Endothelial cell of umbilical vein (primary cell): ENCODE results near the gene PRSS33. TPM values are rescaled to one million over a fixed set of nuclear protein-coding genes. Genes with fewer than 3 reads are reported as not detected.

Experiments
- BruUV-seq: library from RNA; stranded (reverse); fragments of 400-500 nt; replicated peaks from 2 replicates; lab custom pipeline; 2021; lab: Mats Ljungman, UMichigan
- CTCF ChIA-PET: fragments of 300-600, 350-600 bp; sonication (Branson Sonifier 250); formaldehyde crosslinking; loops from one replicate; lab custom pipeline; 2021; ENCODE audit warnings: antibody characterized with exemption, inconsistent platforms; lab: Charles Lee
- POLR2A ChIA-PET: fragments of 300-600, 350-600 bp; sonication (Branson Sonifier 250); formaldehyde crosslinking; loops from one replicate; lab custom pipeline; 2021; ENCODE audit warnings: antibody characterized with exemption, inconsistent platforms; lab: Charles Lee
- DNase-seq: peaks from one replicate; pipeline ENCODE4 v3.0.0-alpha.2; 2011; ENCODE audit warnings: low read depth, low spot score
- FAIRE-seq: peaks from 2 replicates; lab custom pipeline; 2011; peaks lifted over from hg19 to GRCh38; lab: Jason Lieb, UNC
- H2AFZ ChIP-seq: 2 replicates; pipeline ENCODE4 v1.6.0; 2012; ENCODE audit warnings: low read depth, low read length, control low read depth, inconsistent platforms
- H3K27ac ChIP-seq: 2 replicates; pipeline ENCODE4 v1.5.1; 2011; ENCODE audit warnings: low read depth, mild to moderate bottlenecking, control low read depth, low read length, moderate library complexity; ENCODE audit not compliant: insufficient read depth
- H3K27me3 ChIP-seq, 2 experiments: 2 replicates each; pipeline versions ENCODE4 v1.6.0 to v1.6.1; 2011; ENCODE audit warnings: low read length in 2 of 2, mixed read lengths in 1 of 2; ENCODE audit not compliant: control insufficient read depth in 2 of 2, insufficient read depth in 2 of 2
- H3K36me3 ChIP-seq, 2 experiments: 2 replicates in 1 of 2; 3 replicates in 1 of 2; pipeline ENCODE4 v1.5.1; 2011; ENCODE audit warnings: low read length in 2 of 2, mild to moderate bottlenecking in 1 of 2, moderate library complexity in 1 of 2; ENCODE audit not compliant: control insufficient read depth in 2 of 2, insufficient read depth in 2 of 2; ENCODE audit errors: extremely low read depth in 1 of 2
- H3K4me1 ChIP-seq: 3 replicates; pipeline ENCODE4 v1.5.1; 2011; ENCODE audit warnings: mild to moderate bottlenecking, low read length; ENCODE audit not compliant: control insufficient read depth, insufficient read depth; ENCODE audit errors: extremely low read depth
- H3K4me2 ChIP-seq: 2 replicates; pipeline ENCODE4 v1.6.1; 2011; ENCODE audit warnings: low read length, control low read depth, mixed read lengths; ENCODE audit not compliant: insufficient read depth
- H3K4me3 ChIP-seq, 3 experiments: fragments of 200-600 bp in 1 of 3; sonication (generic), shearing (Covaris generic) in 1 of 3; replicated peaks in 1 of 3; 2 replicates each; pipeline ENCODE4 v1.5.1; 2011 to 2016; ENCODE audit warnings: control low read depth in 3 of 3, low read length in 3 of 3, mild to moderate bottlenecking in 2 of 3, inconsistent platforms in 1 of 3, low read depth in 1 of 3, moderate library complexity in 1 of 3; ENCODE audit not compliant: insufficient read depth in 1 of 3
- H3K79me2 ChIP-seq: 2 replicates; pipeline ENCODE4 v1.6.0; 2012; ENCODE audit warnings: low read length, inconsistent platforms; ENCODE audit not compliant: control insufficient read depth, insufficient read depth
- H3K9ac ChIP-seq: replicated peaks from 2 replicates; pipeline ENCODE3; 2011; ENCODE audit warnings: low read length, control low read depth; ENCODE audit not compliant: insufficient read depth; ENCODE audit errors: extremely low read depth
- H3K9me1 ChIP-seq: replicated peaks from 3 replicates; pipeline ENCODE4 v1.6.0; 2011; ENCODE audit warnings: mild to moderate bottlenecking, low read length; ENCODE audit not compliant: control insufficient read depth, insufficient read depth; ENCODE audit errors: extremely low read depth
- H3K9me3 ChIP-seq: replicated peaks from 2 replicates; pipeline ENCODE4 v1.5.1; 2012; ENCODE audit warnings: low read length, inconsistent platforms; ENCODE audit not compliant: control insufficient read depth, insufficient read depth
- H4K20me1 ChIP-seq: replicated peaks from 2 replicates; pipeline ENCODE3; 2011; ENCODE audit warnings: mild to moderate bottlenecking, low read length; ENCODE audit not compliant: control insufficient read depth, insufficient read depth; ENCODE audit errors: extremely low read depth
- EZH2 ChIP-seq: IDR thresholded peaks from 2 replicates; pipeline ENCODE4 v1.6.1; 2012; ENCODE audit warnings: borderline replicate concordance, low read depth, mild to moderate bottlenecking, moderate library complexity, low read length, inconsistent platforms; ENCODE audit not compliant: severe bottlenecking
- FOS ChIP-seq: IDR thresholded peaks from 2 replicates; pipeline ENCODE4 v1.6.1; 2011; ENCODE audit warnings: mild to moderate bottlenecking, low read length, moderate library complexity, borderline replicate concordance; ENCODE audit not compliant: insufficient read depth
- GATA2 ChIP-seq: IDR thresholded peaks from 2 replicates; pipeline ENCODE4 v1.7.0; 2011; ENCODE audit warnings: low read depth, mild to moderate bottlenecking, moderate library complexity, mixed read lengths, low read length; ENCODE audit not compliant: insufficient read length, insufficient read depth
- MAX ChIP-seq: IDR thresholded peaks from 2 replicates; pipeline ENCODE4 v1.6.1; 2011; ENCODE audit not compliant: insufficient read depth, insufficient read length
- POLR2AphosphoS5 ChIP-seq: IDR thresholded peaks from 2 replicates; pipeline ENCODE4 v1.6.1; 2012; ENCODE audit warnings: low read depth, mild to moderate bottlenecking, control low read depth, low read length, moderate library complexity; ENCODE audit not compliant: insufficient read depth
- dilution Hi-C: fragments of 300-500 bp; cut with MboI; formaldehyde crosslinking; loops from one replicate; pipeline ENCODE4 v1.15.0; 2019; ENCODE audit warnings: low sequenced_read_pairs; ENCODE audit not compliant: extremely low pct_ligation_motif_present
- intact Hi-C: fragments of 100-400 bp; cut with micrococcal nuclease; formaldehyde crosslinking; loops from one replicate; pipeline ENCODE4 v1.10.0; 2022
- polyA plus RNA-seq, 4 experiments: library from polyadenylated mRNA; depleted of rRNA in 3 of 4; stranded (reverse) in 3 of 4; unstranded in 1 of 4; fragments of >200 nt; gene quantifications; 2 replicates each; pipeline versions ENCODE4 v1.2.1 to v1.2.3, GENCODE V29; 2011 to 2012; ENCODE audit warnings: missing spikeins in 1 of 4
- total RNA-seq: library from RNA; stranded (reverse); gene quantifications from 2 replicates; pipeline ENCODE4 v1.2.3, GENCODE V29; 2021

The PRSS33 gene
- total and polyA plus RNA-seq, 2 donors (not counting 3 experiments of a cell fraction or from before 2014, with no cell fraction given) = not detected

DNA sequence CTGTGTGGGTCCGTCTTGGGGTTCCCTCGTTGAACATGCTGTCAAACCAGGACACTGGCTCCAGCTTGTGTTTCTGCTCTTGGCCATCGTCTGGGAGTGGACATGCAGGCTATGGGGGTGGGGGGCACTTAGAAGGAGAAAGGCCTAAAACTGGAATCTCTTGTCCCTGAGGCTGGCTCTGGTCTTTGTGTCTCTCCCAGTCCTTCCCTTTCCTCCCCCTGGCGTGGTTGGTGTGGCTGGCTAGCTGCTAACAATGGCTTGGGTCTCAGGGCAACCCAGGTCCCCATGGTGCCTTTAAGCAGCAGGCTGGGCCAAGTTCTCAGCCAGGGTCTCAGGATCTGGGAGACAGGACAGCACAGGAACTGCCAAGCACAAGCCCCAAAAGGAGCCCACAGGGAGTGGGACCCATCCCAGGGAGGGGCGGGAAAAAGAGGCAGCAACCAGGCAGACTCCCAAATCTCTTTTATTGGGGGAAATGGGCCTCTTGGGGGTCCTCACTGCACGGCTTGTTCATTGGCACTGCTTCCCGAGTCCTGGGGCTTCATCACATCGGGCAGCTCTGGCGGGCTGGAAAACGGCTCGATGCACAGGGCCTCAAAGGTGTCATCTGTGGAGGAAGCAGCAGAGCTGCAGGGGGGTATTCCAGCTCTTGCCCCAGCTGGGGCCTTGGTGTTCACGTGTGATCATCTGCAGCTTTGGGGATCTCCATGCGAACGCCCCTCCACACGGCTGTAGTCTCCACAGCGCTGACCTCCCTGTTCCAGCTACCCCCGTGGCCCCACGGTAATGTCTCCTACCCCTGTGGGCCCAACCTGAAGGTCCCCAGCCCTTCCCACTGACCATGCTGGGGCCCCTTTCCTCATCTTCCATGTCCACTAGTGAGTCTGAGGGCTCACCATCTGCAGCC lies 15.6 kb downstream of the PRSS33 start:
- H3K4me3 ChIP-seq = no peak overlapping the region
- H3K4me2 ChIP-seq = no peak overlapping the region
- no peaks in the 10 kb centered on the region for H4K20me1 ChIP-seq
- CTCF ChIA-PET = no interaction called here
- no peaks in the 10 kb centered on the region for H3K27me3 ChIP-seq
- BruUV-seq = no TSS peak
- no peak overlapping the region for H2AFZ ChIP-seq
- H3K36me3 ChIP-seq = peaks cover 27 to 57% of the 10 kb centered on the region in 2 experiments
- H3K79me2 ChIP-seq = peaks cover 33% of the 10 kb centered on the region
- FAIRE-seq = no peak
- no peaks in the 10 kb centered on the region for H3K9me1 ChIP-seq
- dilution Hi-C loops (no loop called here), intact Hi-C loops (loop anchor here (10.0 kb wide), 1 partner anchor 63 kb away; the partner anchor contains the start of gene ZG16B)
- POLR2A ChIA-PET = no interaction called here
- H3K9ac ChIP-seq = no peak overlapping the region
- TF ChIP-seq GATA2 = no peak
- peak; percentile 13 for TF ChIP-seq POLR2AphosphoS5
- no peaks in the 10 kb centered on the region for H3K9me3 ChIP-seq
- no peak for DNase-seq
- H3K27ac ChIP-seq = no peak overlapping the region
- peaks cover 8% of the 10 kb centered on the region for H3K4me1 ChIP-seq

- Histone ChIP-seq H3K4me1 (no peaks in the 10 kb centered on the region), H3K27me3 (no peaks in the 10 kb centered on the region), H3K9ac (no peak overlapping the region), H3K4me3 (no peak overlapping the region), H3K79me2 (peaks cover 33% of the 10 kb centered on the region), H3K36me3 (peaks cover 33 to 71% of the 10 kb centered on the region in 2 experiments), H3K4me2 (no peak overlapping the region), H3K27ac (no peak overlapping the region), H3K9me3 (no peaks in the 10 kb centered on the region), H2AFZ (no peak overlapping the region), H4K20me1 (no peaks in the 10 kb centered on the region), H3K9me1 (no peaks in the 10 kb centered on the region)
- dilution Hi-C loops = no loop called here
- DNase-seq (no peak), FAIRE-seq (no peak)
- intact Hi-C loops = loop anchor here (10.0 kb wide), 1 partner anchor 64 kb away; the partner anchor contains the start of gene ZG16B
- ChIA-PET CTCF (no interaction called here), POLR2A (no interaction called here)
- no peak for TF ChIP-seq EZH2
- TF ChIP-seq MAX = no peak
- TF ChIP-seq POLR2AphosphoS5 = peak; percentile 16
- TF ChIP-seq FOS = no peak
- no TSS peak for BruUV-seq
Measured at GRCh38 chr16:2770057-2770951, 17.1 kb downstream of the PRSS33 start.
